22Rv1 (cell line): ENCODE measurements around the gene DHX38.

Source experiments
- ZFX ChIP-seq: fragments of 450-650 bp; IDR thresholded peaks from 2 replicates; pipeline ENCODE4 v1.6.1; 2017; ENCODE audit warnings: antibody characterized with exemption, borderline replicate concordance
- TF ChIP-seq, protein P1 (sequence below): fragments of 450-650 bp; IDR thresholded peaks from 2 replicates; pipeline ENCODE4 v1.5.1; 2017; ENCODE audit warnings: mild to moderate bottlenecking

DNA sequence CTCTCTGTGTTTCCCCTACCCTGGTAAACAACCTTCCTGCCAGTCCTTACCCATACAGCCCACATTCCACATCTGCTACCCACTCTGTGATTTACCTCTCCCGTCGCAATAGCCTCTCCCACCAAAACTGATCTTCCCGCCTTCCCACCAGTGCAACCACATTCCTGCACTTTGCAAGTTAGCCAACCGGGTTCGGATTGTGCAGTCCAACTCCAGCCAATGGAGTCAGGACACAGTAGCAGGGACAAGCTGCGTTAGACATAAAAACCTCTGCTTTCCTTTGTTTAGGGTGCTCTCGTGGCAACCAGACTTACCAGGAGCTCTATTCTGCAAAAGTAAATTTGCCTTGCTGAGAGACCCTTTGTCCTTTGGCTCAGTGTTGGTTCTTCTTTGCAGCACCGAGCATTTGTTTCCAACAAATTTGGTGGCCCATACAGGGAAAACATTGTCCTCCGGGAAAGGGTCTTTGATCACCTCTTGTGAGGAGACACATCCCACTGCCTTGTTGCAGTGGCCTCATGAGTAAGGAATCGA is 29.2 kb upstream of the DHX38 start:
- TF ChIP-seq, protein P1, sequence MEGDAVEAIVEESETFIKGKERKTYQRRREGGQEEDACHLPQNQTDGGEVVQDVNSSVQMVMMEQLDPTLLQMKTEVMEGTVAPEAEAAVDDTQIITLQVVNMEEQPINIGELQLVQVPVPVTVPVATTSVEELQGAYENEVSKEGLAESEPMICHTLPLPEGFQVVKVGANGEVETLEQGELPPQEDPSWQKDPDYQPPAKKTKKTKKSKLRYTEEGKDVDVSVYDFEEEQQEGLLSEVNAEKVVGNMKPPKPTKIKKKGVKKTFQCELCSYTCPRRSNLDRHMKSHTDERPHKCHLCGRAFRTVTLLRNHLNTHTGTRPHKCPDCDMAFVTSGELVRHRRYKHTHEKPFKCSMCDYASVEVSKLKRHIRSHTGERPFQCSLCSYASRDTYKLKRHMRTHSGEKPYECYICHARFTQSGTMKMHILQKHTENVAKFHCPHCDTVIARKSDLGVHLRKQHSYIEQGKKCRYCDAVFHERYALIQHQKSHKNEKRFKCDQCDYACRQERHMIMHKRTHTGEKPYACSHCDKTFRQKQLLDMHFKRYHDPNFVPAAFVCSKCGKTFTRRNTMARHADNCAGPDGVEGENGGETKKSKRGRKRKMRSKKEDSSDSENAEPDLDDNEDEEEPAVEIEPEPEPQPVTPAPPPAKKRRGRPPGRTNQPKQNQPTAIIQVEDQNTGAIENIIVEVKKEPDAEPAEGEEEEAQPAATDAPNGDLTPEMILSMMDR = no peak
- TF ChIP-seq ZFX = no peak
